Measurements from ENCODE around the gene NKIRAS2. TPM values are rescaled to one million over a fixed set of nuclear protein-coding genes. Genes with fewer than 3 reads are reported as not detected.

Gene NKIRAS2
- total and polyA plus RNA-seq, 2 experiments from 2014 or later, result 31.3 to 52.9 TPM

DNA sequence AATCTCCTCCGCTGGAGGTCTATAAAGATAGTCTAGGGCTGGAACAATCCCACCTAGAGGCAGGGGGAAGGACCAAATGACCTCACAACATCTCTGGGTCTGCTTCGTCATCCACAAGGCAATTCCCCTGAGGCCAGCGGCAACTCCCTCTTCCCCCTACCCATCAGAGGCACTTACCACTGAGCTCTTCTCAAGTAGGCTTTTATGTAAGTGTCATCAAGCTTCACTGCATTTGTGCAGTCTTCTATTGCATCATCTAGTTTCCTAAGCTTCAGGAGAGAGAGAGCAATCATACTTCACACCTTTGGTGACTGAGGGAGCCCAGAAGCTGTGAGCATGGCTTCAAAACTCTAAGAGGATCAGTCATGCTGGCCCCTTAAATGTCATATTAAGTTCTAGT, 32.2 kb upstream of the NKIRAS2 start (continued):
- TF ChIP-seq, protein P1, sequence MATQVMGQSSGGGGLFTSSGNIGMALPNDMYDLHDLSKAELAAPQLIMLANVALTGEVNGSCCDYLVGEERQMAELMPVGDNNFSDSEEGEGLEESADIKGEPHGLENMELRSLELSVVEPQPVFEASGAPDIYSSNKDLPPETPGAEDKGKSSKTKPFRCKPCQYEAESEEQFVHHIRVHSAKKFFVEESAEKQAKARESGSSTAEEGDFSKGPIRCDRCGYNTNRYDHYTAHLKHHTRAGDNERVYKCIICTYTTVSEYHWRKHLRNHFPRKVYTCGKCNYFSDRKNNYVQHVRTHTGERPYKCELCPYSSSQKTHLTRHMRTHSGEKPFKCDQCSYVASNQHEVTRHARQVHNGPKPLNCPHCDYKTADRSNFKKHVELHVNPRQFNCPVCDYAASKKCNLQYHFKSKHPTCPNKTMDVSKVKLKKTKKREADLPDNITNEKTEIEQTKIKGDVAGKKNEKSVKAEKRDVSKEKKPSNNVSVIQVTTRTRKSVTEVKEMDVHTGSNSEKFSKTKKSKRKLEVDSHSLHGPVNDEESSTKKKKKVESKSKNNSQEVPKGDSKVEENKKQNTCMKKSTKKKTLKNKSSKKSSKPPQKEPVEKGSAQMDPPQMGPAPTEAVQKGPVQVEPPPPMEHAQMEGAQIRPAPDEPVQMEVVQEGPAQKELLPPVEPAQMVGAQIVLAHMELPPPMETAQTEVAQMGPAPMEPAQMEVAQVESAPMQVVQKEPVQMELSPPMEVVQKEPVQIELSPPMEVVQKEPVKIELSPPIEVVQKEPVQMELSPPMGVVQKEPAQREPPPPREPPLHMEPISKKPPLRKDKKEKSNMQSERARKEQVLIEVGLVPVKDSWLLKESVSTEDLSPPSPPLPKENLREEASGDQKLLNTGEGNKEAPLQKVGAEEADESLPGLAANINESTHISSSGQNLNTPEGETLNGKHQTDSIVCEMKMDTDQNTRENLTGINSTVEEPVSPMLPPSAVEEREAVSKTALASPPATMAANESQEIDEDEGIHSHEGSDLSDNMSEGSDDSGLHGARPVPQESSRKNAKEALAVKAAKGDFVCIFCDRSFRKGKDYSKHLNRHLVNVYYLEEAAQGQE (IDR thresholded peaks at IDR 0.05; ENCODE audit: unreplicated experiment), result no peak
- no peak for TF ChIP-seq EZH2phosphoT487 (IDR thresholded peaks at IDR 0.05; ENCODE audit: unreplicated experiment)

GRCh38 chr17:41988418-41988817, 31.5 kb upstream of the NKIRAS2 start:
- H3K27ac Mint-ChIP-seq, result no peak overlapping the region
- no peaks in the 10 kb centered on the region for H3K9me3 Mint-ChIP-seq
- H3K4me3 Mint-ChIP-seq, result no peak overlapping the region
- no peak for DNase-seq (ENCODE audit: low spot score)
- H3K4me1 ChIP-seq (ENCODE audit: insufficient read depth), result no peaks in the 10 kb centered on the region
- peaks cover 4% of the 10 kb centered on the region for H3K27me3 Mint-ChIP-seq (ENCODE audit: insufficient read depth, low read depth, poor library complexity)
- H3K36me3 Mint-ChIP-seq (ENCODE audit: low read depth), result peaks cover 95% of the 10 kb centered on the region
- peaks cover 78% of the 10 kb centered on the region for H3K36me3 ChIP-seq (ENCODE audit: insufficient read depth)
- no peaks in the 10 kb centered on the region for H3K9me2 ChIP-seq (ENCODE audit: insufficient read depth)
- peaks cover 35% of the 10 kb centered on the region for H4K20me1 ChIP-seq (replicated peaks; ENCODE audit: insufficient read depth)
- no peak for ATAC-seq
- H3K79me2 ChIP-seq (replicated peaks; ENCODE audit: insufficient read depth), result 0 out of 2 replicates have a peak, but pooled peaks cover 4% of the 10 kb centered on the region
- H2AFZ ChIP-seq, result no peak overlapping the region
- H3F3A ChIP-seq (replicated peaks; ENCODE audit: low read depth), result peaks cover 22% of the 10 kb centered on the region; the same call in 1 of the 2 replicates
- no peaks in the 10 kb centered on the region for H3K4me1 Mint-ChIP-seq
- no peak overlapping the region for H3K27ac ChIP-seq (ENCODE audit: low read depth)
- H3K4me3 ChIP-seq, result no peak overlapping the region
- H3K27me3 ChIP-seq (ENCODE audit: insufficient read depth), result no peaks in the 10 kb centered on the region
- H3K4me2 ChIP-seq, result no peak overlapping the region
- TF ChIP-seq, protein P1 (IDR thresholded peaks at IDR 0.05; ENCODE audit: unreplicated experiment), result no peak
- no peak for TF ChIP-seq ZNF331 (CRISPR knock-in tag; IDR thresholded peaks at IDR 0.05; ENCODE audit: low read depth)
- TF ChIP-seq JUNB (IDR thresholded peaks at IDR 0.05; ENCODE audit: unreplicated experiment), result no peak
- no peak for TF ChIP-seq EZH2 (IDR thresholded peaks at IDR 0.05; ENCODE audit: low read depth, unreplicated experiment)
- TF ChIP-seq, protein P2, sequence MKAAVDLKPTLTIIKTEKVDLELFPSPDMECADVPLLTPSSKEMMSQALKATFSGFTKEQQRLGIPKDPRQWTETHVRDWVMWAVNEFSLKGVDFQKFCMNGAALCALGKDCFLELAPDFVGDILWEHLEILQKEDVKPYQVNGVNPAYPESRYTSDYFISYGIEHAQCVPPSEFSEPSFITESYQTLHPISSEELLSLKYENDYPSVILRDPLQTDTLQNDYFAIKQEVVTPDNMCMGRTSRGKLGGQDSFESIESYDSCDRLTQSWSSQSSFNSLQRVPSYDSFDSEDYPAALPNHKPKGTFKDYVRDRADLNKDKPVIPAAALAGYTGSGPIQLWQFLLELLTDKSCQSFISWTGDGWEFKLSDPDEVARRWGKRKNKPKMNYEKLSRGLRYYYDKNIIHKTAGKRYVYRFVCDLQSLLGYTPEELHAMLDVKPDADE (IDR thresholded peaks at IDR 0.05), result no peak
- no peak for TF ChIP-seq STAT1 (IDR thresholded peaks at IDR 0.05; ENCODE audit: unreplicated experiment)
- TF ChIP-seq, protein P3, sequence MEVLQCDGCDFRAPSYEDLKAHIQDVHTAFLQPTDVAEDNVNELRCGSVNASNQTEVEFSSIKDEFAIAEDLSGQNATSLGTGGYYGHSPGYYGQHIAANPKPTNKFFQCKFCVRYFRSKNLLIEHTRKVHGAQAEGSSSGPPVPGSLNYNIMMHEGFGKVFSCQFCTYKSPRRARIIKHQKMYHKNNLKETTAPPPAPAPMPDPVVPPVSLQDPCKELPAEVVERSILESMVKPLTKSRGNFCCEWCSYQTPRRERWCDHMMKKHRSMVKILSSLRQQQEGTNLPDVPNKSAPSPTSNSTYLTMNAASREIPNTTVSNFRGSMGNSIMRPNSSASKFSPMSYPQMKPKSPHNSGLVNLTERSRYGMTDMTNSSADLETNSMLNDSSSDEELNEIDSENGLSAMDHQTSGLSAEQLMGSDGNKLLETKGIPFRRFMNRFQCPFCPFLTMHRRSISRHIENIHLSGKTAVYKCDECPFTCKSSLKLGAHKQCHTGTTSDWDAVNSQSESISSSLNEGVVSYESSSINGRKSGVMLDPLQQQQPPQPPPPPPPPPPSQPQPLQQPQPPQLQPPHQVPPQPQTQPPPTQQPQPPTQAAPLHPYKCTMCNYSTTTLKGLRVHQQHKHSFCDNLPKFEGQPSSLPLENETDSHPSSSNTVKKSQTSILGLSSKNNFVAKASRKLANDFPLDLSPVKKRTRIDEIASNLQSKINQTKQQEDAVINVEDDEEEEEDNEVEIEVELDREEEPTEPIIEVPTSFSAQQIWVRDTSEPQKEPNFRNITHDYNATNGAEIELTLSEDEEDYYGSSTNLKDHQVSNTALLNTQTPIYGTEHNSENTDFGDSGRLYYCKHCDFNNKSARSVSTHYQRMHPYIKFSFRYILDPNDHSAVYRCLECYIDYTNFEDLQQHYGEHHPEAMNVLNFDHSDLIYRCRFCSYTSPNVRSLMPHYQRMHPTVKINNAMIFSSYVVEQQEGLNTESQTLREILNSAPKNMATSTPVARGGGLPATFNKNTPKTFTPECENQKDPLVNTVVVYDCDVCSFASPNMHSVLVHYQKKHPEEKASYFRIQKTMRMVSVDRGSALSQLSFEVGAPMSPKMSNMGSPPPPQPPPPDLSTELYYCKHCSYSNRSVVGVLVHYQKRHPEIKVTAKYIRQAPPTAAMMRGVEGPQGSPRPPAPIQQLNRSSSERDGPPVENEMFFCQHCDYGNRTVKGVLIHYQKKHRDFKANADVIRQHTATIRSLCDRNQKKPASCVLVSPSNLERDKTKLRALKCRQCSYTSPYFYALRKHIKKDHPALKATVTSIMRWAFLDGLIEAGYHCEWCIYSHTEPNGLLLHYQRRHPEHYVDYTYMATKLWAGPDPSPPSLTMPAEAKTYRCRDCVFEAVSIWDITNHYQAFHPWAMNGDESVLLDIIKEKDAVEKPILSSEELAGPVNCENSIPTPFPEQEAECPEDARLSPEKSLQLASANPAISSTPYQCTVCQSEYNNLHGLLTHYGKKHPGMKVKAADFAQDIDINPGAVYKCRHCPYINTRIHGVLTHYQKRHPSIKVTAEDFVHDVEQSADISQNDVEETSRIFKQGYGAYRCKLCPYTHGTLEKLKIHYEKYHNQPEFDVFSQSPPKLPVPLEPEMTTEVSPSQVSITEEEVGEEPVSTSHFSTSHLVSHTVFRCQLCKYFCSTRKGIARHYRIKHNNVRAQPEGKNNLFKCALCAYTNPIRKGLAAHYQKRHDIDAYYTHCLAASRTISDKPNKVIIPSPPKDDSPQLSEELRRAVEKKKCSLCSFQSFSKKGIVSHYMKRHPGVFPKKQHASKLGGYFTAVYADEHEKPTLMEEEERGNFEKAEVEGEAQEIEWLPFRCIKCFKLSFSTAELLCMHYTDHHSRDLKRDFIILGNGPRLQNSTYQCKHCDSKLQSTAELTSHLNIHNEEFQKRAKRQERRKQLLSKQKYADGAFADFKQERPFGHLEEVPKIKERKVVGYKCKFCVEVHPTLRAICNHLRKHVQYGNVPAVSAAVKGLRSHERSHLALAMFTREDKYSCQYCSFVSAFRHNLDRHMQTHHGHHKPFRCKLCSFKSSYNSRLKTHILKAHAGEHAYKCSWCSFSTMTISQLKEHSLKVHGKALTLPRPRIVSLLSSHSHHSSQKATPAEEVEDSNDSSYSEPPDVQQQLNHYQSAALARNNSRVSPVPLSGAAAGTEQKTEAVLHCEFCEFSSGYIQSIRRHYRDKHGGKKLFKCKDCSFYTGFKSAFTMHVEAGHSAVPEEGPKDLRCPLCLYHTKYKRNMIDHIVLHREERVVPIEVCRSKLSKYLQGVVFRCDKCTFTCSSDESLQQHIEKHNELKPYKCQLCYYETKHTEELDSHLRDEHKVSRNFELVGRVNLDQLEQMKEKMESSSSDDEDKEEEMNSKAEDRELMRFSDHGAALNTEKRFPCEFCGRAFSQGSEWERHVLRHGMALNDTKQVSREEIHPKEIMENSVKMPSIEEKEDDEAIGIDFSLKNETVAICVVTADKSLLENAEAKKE (CRISPR knock-in tag; IDR thresholded peaks at IDR 0.05), result no peak
- TF ChIP-seq EZH2phosphoT487 (IDR thresholded peaks at IDR 0.05; ENCODE audit: unreplicated experiment), result no peak
- no peak for TF ChIP-seq ZNF114 (CRISPR knock-in tag; IDR thresholded peaks at IDR 0.05)
- no peak for TF ChIP-seq NANOG (IDR thresholded peaks at IDR 0.05; ENCODE audit: borderline replicate concordance)
- no peak for TF ChIP-seq POLR2AphosphoS5 (IDR thresholded peaks at IDR 0.05; ENCODE audit: low read depth)

Data from GM23338 (cell line).